SK-N-SH (cell line): ENCODE measurements around the gene NEK6. TPM values are rescaled to one million over a fixed set of nuclear protein-coding genes. Genes with fewer than 3 reads are reported as not detected.
A peak's percentile ranks its signal among the peaks of the same experiment; 100 is the strongest.

Experiments used
- CTCF ChIA-PET: fragments of 300-600, 350-600 bp; formaldehyde crosslinking; extraction: SDS; loops from one replicate; lab custom pipeline; 2021; lab: Yijun Ruan, JAX
- POLR2A ChIA-PET: fragments of 350-600 bp; sonication (Branson Sonifier 250); formaldehyde crosslinking; extraction: SDS; loops from one replicate; lab custom pipeline; 2020; ENCODE audit warnings: antibody characterized with exemption, inconsistent platforms; lab: Yijun Ruan, JAX
- DNase-seq: peaks from one replicate; pipeline ENCODE4 v3.0.0; 2012
- H2AFZ ChIP-seq: fragments of 200-600 bp; sonication (generic); 2 replicates; pipeline ENCODE4 v1.8.1; 2016; ENCODE audit warnings: antibody characterized with exemption, mild to moderate bottlenecking, low read depth
- H3F3A ChIP-seq: fragments of 200-600 bp; sonication (generic); replicated peaks from 2 replicates; pipeline ENCODE3; 2016; ENCODE audit warnings: antibody characterized with exemption, mild to moderate bottlenecking; ENCODE audit not compliant: insufficient read depth
- H3K27ac ChIP-seq, 2 experiments: fragments of 200-500 bp in 1 of 2; fragments of 200-600 bp in 1 of 2; sonication (Bioruptor generic) in 1 of 2; sonication (generic), shearing (Covaris generic) in 1 of 2; 2 replicates each; pipeline versions ENCODE4 v1.5.1 to v1.6.1; 2014 to 2016; ENCODE audit warnings: low read depth in 2 of 2, inconsistent platforms in 1 of 2, low read length in 1 of 2, mild to moderate bottlenecking in 1 of 2, mixed read lengths in 1 of 2
- H3K27me3 ChIP-seq: fragments of 200-600 bp; sonication (generic), shearing (Covaris generic); 2 replicates; pipeline ENCODE4 v1.6.1; 2016; ENCODE audit warnings: mixed run types; ENCODE audit not compliant: insufficient read depth
- H3K36me3 ChIP-seq, 2 experiments: fragments of 200-500 bp in 1 of 2; fragments of 200-600 bp in 1 of 2; sonication (Bioruptor generic) in 1 of 2; sonication (generic) in 1 of 2; replicated peaks in 1 of 2; 2 replicates each; pipeline versions ENCODE3 to v1.5.1; 2014 to 2016; ENCODE audit warnings: low read length in 1 of 2, mild to moderate bottlenecking in 1 of 2; ENCODE audit not compliant: insufficient read depth in 2 of 2, control insufficient read depth in 1 of 2
- H3K4me1 ChIP-seq, 2 experiments: fragments of 200-500 bp in 1 of 2; fragments of 200-600 bp in 1 of 2; sonication (Bioruptor generic) in 1 of 2; sonication (generic), shearing (Covaris generic) in 1 of 2; 2 replicates each; pipeline versions ENCODE4 v1.5.1 to v1.6.1; 2014 to 2016; ENCODE audit warnings: low read depth in 1 of 2, low read length in 1 of 2, mixed run types in 1 of 2; ENCODE audit not compliant: insufficient read depth in 2 of 2, control insufficient read depth in 1 of 2
- H3K4me2 ChIP-seq: fragments of 200-600 bp; sonication (generic), shearing (Covaris generic); 2 replicates; pipeline ENCODE4 v1.6.1; 2017; ENCODE audit warnings: mixed run types
- H3K4me3 ChIP-seq, 2 experiments: fragments of 200-500 bp in 1 of 2; fragments of 200-600 bp in 1 of 2; sonication (Bioruptor generic) in 1 of 2; sonication (generic), shearing (Covaris generic) in 1 of 2; 2 replicates each; pipeline versions ENCODE4 v1.5.1 to v1.8.1; 2014 to 2016; ENCODE audit warnings: low read depth in 2 of 2, inconsistent platforms in 1 of 2, low read length in 1 of 2, mild to moderate bottlenecking in 1 of 2, mixed read lengths in 1 of 2, moderate library complexity in 1 of 2
- H3K79me2 ChIP-seq: fragments of 200-600 bp; sonication (generic); 2 replicates; pipeline ENCODE4 v1.8.1; 2017; ENCODE audit warnings: mild to moderate bottlenecking; ENCODE audit not compliant: insufficient read depth
- H3K9ac ChIP-seq: fragments of 200-600 bp; sonication (generic); 2 replicates; pipeline ENCODE4 v1.6.1; 2017; ENCODE audit warnings: mixed run types
- H3K9me2 ChIP-seq: fragments of 200-600 bp; sonication (generic); 2 replicates; pipeline ENCODE4 v1.6.1; 2017; ENCODE audit warnings: mixed run types
- H3K9me3 ChIP-seq: fragments of 200-600 bp; sonication (generic); 2 replicates; pipeline ENCODE4 v1.6.1; 2017; ENCODE audit warnings: mixed run types, mild to moderate bottlenecking, moderate library complexity
- H4K20me1 ChIP-seq: fragments of 200-600 bp; sonication (generic); 2 replicates; pipeline ENCODE4 v1.6.1; 2017; ENCODE audit warnings: mild to moderate bottlenecking, mixed run types; ENCODE audit not compliant: insufficient read depth
- EP300 ChIP-seq, 2 experiments: IDR thresholded peaks; 2 replicates each; pipeline versions ENCODE4 v1.4.0 to v1.6.1; 2012; ENCODE audit warnings: borderline replicate concordance in 1 of 2, low read depth in 1 of 2, low read length in 1 of 2
- FOXJ3 ChIP-seq: sonication (generic); formaldehyde crosslinking; IDR thresholded peaks from 2 replicates; pipeline ENCODE4 v1.5.1; 2020; ENCODE audit warnings: mild to moderate bottlenecking, missing genetic modification reagents
- FOXM1 ChIP-seq: IDR thresholded peaks from 2 replicates; pipeline ENCODE4 v1.4.0; 2012; ENCODE audit warnings: low read depth, mild to moderate bottlenecking
- GATA2 ChIP-seq: sonication (generic); formaldehyde crosslinking; IDR thresholded peaks from 2 replicates; pipeline ENCODE4 v1.5.0; 2020; ENCODE audit warnings: mild to moderate bottlenecking, missing genetic modification reagents
- MXI1 ChIP-seq: IDR thresholded peaks from 2 replicates; pipeline ENCODE4 v1.6.1; 2012; ENCODE audit warnings: mild to moderate bottlenecking, low read depth, low read length, improper control_type of control experiment
- NFIC ChIP-seq: IDR thresholded peaks from 2 replicates; pipeline ENCODE4 v1.4.0; 2012; ENCODE audit warnings: borderline replicate concordance
- NRF1 ChIP-seq: IDR thresholded peaks from 2 replicates; pipeline ENCODE4 v1.6.1; 2012; ENCODE audit warnings: low read depth, mild to moderate bottlenecking, low read length
- POLR2AphosphoS5 ChIP-seq: IDR thresholded peaks from 2 replicates; pipeline ENCODE4 v1.6.1; 2012; ENCODE audit warnings: low read depth, low read length
- RAD21 ChIP-seq: IDR thresholded peaks from 2 replicates; pipeline ENCODE4 v1.6.1; 2012; ENCODE audit warnings: mild to moderate bottlenecking, low read length
- RCOR1 ChIP-seq: fragments of 150-350 bp; IDR thresholded peaks from 2 replicates; pipeline ENCODE4 v1.6.1; 2017; ENCODE audit warnings: antibody characterized with exemption, low read length
- RXRA ChIP-seq: IDR thresholded peaks from 2 replicates; pipeline ENCODE4 v1.4.0; 2012; ENCODE audit warnings: low read depth, mild to moderate bottlenecking, borderline replicate concordance
- SIN3A ChIP-seq: IDR thresholded peaks from 2 replicates; pipeline ENCODE4 v1.6.1; 2012; ENCODE audit warnings: low read depth, mild to moderate bottlenecking, low read length, moderate library complexity, borderline replicate concordance
- TAF1 ChIP-seq: IDR thresholded peaks from 2 replicates; pipeline ENCODE4 v1.6.1; 2012; ENCODE audit warnings: low read depth, mild to moderate bottlenecking, low read length, moderate library complexity, borderline replicate concordance
- TCF12 ChIP-seq: IDR thresholded peaks from 2 replicates; pipeline ENCODE4 v1.4.0; 2012
- YY1 ChIP-seq: IDR thresholded peaks from 2 replicates; pipeline ENCODE4 v1.4.0; 2012; ENCODE audit warnings: low read depth, mild to moderate bottlenecking
- WGBS: methylation state at CpG from one replicate; pipeline ENCODE4 v1.1.6; 2017; ENCODE audit warnings: low lambda C conversion rate; 5-methylcytosine and 5-hydroxymethylcytosine counted together
- polyA plus RNA-seq, 3 experiments: library from polyadenylated mRNA; depleted of rRNA; stranded (reverse); fragments of >200 nt; gene quantifications; 2 replicates each; pipeline ENCODE4 v1.2.3, GENCODE V29; 2012
- TF ChIP-seq, protein P1 (sequence below): IDR thresholded peaks from 2 replicates; pipeline ENCODE4 v1.4.0; 2012; ENCODE audit warnings: low read depth, borderline replicate concordance
- TF ChIP-seq, protein P2 (sequence below): fragments of 150-350 bp; IDR thresholded peaks from 2 replicates; pipeline ENCODE4 v1.6.1; 2017; ENCODE audit warnings: antibody characterized with exemption, low read length, low read depth, borderline replicate concordance
- TF ChIP-seq, protein P3 (sequence below): fragments of 200-600 bp; sonication (generic); IDR thresholded peaks from 2 replicates; pipeline ENCODE4 v1.6.1; 2017; ENCODE audit warnings: antibody characterized with exemption, mild to moderate bottlenecking, moderate library complexity

The NEK6 gene
- polyA plus RNA-seq, 1 of the 3 experiments (the other 2 are of a cell fraction): 89.8 TPM

DNA sequence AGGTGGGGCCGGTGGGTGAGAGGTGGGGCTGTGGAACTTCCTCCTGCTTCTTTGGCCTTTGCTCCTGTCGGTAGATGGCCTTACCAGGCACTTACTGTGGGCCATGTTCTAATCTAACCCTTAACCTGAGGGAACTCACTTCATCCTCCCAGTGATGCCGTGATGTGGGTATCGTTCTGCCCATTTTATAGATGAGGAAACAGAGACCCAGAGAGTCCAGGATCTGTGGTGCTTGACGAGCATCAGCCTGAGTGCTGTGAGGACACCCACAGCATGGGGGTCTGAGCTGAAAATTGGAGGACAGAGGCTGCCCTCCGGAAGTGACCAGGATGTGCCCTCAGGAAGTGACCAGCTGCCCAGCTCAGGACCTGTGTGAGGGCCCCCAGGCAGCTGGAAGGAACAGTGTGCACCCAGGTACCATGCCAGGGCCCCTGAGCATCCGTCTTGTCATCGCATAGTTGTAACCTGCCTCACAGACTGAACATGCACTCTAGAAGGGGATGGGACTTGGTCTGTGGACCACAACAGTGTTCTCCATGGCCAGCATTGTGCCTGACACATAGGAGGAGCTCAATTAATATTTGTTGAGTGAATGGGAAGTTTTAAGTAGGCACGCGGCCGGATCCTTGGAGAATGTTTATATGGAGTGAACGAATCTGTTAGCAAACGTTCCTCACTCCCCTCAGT lies 8.5 kb downstream of the NEK6 start:
- DNase-seq: no peak
- H3K4me1 ChIP-seq: peaks cover 25% of the 10 kb centered on the region in 2 experiments
- H2AFZ ChIP-seq: no peak overlapping the region
- TF ChIP-seq MXI1: no peak
- no peak for TF ChIP-seq TCF12
- TF ChIP-seq RCOR1: no peak
- TF ChIP-seq SIN3A: no peak
- TF ChIP-seq, protein P1, sequence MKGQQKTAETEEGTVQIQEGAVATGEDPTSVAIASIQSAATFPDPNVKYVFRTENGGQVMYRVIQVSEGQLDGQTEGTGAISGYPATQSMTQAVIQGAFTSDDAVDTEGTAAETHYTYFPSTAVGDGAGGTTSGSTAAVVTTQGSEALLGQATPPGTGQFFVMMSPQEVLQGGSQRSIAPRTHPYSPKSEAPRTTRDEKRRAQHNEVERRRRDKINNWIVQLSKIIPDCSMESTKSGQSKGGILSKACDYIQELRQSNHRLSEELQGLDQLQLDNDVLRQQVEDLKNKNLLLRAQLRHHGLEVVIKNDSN: no peak
- TF ChIP-seq TAF1: no peak
- TF ChIP-seq RAD21: no peak
- TF ChIP-seq NFIC: no peak
- TF ChIP-seq, protein P2, sequence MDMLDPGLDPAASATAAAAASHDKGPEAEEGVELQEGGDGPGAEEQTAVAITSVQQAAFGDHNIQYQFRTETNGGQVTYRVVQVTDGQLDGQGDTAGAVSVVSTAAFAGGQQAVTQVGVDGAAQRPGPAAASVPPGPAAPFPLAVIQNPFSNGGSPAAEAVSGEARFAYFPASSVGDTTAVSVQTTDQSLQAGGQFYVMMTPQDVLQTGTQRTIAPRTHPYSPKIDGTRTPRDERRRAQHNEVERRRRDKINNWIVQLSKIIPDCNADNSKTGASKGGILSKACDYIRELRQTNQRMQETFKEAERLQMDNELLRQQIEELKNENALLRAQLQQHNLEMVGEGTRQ: no peak
- TF ChIP-seq RXRA: no peak
- no peak for TF ChIP-seq POLR2AphosphoS5
- TF ChIP-seq GATA2 (CRISPR knock-in tag): no peak
- TF ChIP-seq NRF1: no peak
- TF ChIP-seq, protein P3, sequence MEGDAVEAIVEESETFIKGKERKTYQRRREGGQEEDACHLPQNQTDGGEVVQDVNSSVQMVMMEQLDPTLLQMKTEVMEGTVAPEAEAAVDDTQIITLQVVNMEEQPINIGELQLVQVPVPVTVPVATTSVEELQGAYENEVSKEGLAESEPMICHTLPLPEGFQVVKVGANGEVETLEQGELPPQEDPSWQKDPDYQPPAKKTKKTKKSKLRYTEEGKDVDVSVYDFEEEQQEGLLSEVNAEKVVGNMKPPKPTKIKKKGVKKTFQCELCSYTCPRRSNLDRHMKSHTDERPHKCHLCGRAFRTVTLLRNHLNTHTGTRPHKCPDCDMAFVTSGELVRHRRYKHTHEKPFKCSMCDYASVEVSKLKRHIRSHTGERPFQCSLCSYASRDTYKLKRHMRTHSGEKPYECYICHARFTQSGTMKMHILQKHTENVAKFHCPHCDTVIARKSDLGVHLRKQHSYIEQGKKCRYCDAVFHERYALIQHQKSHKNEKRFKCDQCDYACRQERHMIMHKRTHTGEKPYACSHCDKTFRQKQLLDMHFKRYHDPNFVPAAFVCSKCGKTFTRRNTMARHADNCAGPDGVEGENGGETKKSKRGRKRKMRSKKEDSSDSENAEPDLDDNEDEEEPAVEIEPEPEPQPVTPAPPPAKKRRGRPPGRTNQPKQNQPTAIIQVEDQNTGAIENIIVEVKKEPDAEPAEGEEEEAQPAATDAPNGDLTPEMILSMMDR: no peak
- no peak for TF ChIP-seq FOXJ3 (CRISPR knock-in tag)
- no peak for TF ChIP-seq EP300 (IDR thresholded peaks at IDR 0.05; ENCODE audit: borderline replicate concordance in 1 of 2, low read depth in 1 of 2, low read length in 1 of 2)
- no peak for TF ChIP-seq YY1
- TF ChIP-seq FOXM1: no peak
- H3K27me3 ChIP-seq: no peaks in the 10 kb centered on the region
- H3K9ac ChIP-seq: peak overlapping the region; percentile 76; the same call in 1 of the 2 replicates
- no peak overlapping the region for H3K4me3 ChIP-seq
- H3K9me3 ChIP-seq: no peaks in the 10 kb centered on the region
- H3K79me2 ChIP-seq: peaks cover 98% of the 10 kb centered on the region
- ChIA-PET CTCF (interaction anchor here (0.6 to 1.2 kb wide), 2 partner anchors 139 to 725 kb away, joined by 3 to 4 read pairs; no protein-coding TSS in a partner anchor), POLR2A (no interaction called here)
- peak overlapping the region in 1 of 2 experiments; percentile 89; a peak in 2 of 4 replicates for H3K27ac ChIP-seq
- peaks cover 35% of the 10 kb centered on the region for H4K20me1 ChIP-seq
- H3K9me2 ChIP-seq: no peaks in the 10 kb centered on the region
- peaks cover 6 to 18% of the 10 kb centered on the region in 2 experiments for H3K36me3 ChIP-seq
- peaks cover 31% of the 10 kb centered on the region for H3F3A ChIP-seq
- peak overlapping the region; percentile 71 for H3K4me2 ChIP-seq
- WGBS: 82% methylated on average over 10 of the region's 13 CpGs
